H54 (cell line): ENCODE results near the gene MT1A.
"Not testable (repeated sequence)": the region's sequence is repeated elsewhere in the genome, so short reads cannot be mapped to it uniquely, and the experiment has no call there.

Experiments used
- DNase-seq: peaks from one replicate; pipeline ENCODE4 v3.0.0; 2011; ENCODE audit warnings: low spot score, mixed read lengths; ENCODE audit not compliant: insufficient read length
- FAIRE-seq: peaks from 3 replicates; lab custom pipeline; 2011; peaks lifted over from hg19 to GRCh38; lab: Jason Lieb, UNC
- POLR2A ChIP-seq: IDR thresholded peaks from 2 replicates; pipeline ENCODE4 v1.6.1; 2011; ENCODE audit warnings: low read depth, mild to moderate bottlenecking, low read length

MT1A gene

DNA sequence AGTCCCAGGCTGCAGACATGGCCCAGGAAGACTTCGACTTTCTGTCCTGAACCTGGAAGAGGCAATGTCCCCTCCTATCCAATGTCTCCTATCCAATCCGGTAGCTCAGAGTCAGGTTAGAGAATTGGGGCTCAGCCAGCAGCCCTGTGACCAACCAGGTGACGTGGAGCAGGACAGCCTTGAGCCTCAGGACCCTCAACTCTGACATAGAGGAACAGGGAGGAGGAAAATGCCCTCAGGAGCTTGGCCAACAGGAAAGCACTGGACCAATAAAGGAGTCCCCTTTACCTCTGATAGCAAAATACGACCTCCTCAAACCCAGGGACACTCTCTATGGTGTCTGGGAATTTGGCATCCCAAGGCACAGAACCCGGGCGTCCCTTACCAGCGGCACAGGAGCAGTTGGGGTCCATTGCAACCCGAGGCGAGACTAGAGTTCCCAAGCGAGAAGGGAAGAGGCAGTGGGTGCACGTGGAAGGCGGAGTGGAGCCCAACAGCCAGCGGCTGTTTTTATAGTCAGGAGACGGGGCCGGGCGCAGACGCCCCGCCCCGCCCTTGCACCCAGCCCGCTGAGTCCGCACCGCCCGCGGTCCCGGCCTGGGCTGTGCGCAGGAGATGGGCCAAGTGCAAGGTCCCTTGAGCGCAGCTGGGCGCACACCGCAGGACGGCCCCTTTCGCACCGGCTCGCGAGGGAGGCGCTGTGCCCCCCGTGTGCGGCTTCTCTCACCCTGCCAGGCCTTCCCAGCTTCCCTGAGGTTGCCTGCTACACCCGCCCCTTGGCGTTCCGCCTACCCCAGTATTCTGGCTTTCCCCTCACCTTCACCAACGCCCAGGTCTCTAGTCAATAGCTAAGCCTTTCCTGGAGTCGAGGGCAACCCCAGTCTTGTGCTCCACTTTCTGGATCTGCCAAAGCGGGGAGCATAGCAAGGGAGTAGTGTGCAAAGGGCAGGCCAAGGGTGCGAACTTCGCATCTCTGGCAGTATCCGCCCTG lies 29.4 kb downstream of the MT1A start, which contains the start of gene MT1G:
TSS of gene MT1G (minus strand) at position 485 of the 991 bp plus-strand sequence. CDS start at position 413, 72 bp downstream.
- FAIRE-seq (no peak), DNase-seq (no peak)
- no peak for TF ChIP-seq POLR2A

DNA sequence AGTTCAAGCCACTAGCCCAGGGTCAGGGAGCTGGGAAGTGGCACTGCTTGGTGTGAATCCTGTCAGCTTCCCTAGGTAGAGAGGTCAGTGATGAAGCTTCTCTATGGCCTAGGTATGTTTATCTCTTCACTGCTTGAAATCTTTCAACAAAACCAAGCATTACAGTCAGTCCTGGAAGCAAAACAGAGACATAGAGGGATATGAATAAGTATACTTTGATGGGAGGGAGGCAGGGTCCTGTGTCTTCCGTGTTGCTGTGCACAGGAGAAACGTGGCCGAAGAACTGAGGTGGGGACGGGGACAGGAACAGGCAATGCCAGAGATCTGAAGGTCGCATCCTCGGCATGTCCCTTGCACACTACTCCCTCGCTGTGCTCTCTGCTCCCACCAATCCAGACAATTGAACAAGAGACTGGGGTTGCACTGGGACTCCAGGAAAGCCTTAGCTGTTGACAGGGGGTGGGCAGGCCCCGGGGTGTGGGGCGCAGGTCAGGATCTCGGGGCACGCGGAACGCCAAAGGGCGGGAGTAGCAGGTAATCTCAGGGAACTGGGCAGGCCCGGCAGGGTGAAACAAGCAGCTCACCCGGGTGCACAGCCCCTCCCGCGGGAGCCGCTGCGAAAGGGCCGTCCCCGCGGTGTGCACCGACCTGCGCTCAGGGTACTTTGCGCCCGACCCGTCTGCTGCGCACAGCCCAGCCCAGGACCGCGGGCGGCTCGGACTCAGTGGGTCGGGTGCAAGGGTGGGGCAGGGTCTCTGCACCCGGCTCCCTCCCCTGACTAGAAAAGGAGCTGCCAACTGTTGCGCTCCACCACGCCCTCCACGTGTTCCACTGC lies 30.8 kb downstream of the MT1A start, which contains the start of gene MT1H:
TSS of gene MT1H (plus strand) at position 810 of the 835 bp plus-strand sequence. CDS start 71 bp downstream, outside the sequence.
- FAIRE-seq (no peak), DNase-seq (no peak)
- TF ChIP-seq POLR2A: no peak

DNA sequence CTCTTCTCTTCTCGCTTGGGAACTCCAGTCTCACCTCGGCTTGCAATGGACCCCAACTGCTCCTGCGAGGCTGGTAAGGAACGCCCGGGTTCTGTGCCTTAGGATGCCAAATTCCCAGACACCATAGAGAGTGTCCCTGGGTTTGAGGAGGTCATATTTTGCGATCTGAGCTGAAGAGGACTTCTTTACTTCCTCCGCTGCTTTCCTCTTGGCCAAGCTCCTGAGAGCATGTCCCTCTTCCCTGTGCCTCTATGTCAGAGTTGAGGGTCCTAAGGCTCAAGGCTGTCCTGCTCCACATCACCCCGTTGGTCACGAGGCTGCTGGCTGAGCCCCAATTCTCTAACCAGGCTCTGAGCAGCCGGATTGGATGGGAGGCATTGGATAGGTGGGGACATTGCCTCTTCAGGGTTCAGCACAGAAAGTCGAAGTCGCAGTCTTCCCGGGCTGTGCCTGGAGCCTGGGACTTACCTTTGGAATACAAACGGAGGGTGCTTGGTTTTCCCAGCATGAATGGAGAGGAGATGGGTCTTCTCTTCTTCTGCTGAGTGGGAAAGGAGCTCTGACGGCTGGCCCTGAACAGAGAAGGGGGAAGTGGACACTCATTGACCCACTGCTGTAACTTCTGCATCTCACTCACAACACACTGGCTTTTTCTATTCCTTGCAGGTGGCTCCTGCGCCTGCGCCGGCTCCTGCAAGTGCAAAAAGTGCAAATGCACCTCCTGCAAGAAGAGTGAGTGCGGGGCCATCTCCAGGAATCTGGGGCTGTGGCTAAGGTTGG lies 31.6 kb downstream of the MT1A start:
- no peak for TF ChIP-seq POLR2A
- FAIRE-seq (no peak), DNase-seq (no peak)

DNA sequence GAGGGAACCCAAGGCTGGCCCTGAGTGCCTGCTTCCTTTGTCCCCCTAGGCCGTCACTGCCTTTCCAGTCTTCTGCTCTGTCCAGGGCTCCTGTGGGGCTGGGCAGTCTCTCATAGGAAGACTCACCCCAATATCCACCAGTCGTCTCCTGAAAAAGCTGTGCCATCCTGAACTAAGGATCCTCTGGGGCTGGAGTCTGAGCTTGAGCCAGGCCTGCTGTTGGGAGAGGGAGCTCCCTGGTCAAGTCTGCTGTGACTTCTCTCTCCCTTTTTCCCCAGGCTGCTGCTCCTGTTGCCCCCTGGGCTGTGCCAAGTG lies 32.1 kb downstream of the MT1A start:
- FAIRE-seq (no peak), DNase-seq (no peak)
- TF ChIP-seq POLR2A: no peak

DNA sequence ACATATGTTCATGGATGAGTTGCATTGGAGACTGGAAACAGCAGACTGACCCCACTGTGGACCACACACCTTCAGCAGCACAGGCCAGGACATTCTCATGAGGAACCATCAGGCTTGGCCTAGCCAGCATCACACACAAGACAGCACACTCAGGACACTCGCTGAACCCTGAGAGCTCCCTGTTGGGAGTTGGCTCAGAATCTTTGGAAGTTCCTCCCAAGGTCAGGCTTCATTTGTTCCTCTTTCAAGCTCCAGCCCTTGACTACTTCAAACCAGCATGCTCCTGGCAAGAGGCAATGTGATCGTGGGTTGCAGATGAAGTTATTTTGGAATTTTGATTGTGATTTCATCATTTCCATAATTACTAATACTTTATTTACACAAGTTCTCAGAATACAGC lies 33.2 kb downstream of the MT1A start:
- FAIRE-seq, DNase-seq: not testable (repeated sequence)

DNA sequence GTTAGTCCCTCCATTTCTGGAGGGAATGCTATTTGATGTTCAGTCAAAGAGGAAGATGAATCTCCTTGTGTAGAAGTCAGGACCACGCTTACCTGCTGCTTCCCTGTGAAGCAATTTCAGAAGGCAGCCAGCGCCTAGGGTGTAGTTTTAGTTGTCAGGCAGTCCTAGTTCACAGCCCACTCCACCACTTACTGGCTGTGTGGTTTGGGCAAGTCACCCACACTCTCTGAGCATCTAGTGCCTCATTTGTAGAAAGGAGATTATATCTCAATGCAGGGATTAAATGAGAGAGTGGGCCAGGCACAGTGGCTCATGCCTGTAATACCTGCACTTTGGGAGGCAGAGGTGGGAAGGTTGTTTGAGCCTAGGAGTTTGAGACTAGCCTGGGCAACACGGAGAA lies 33.7 kb downstream of the MT1A start:
- not testable (repeated sequence) for DNase-seq, FAIRE-seq

DNA sequence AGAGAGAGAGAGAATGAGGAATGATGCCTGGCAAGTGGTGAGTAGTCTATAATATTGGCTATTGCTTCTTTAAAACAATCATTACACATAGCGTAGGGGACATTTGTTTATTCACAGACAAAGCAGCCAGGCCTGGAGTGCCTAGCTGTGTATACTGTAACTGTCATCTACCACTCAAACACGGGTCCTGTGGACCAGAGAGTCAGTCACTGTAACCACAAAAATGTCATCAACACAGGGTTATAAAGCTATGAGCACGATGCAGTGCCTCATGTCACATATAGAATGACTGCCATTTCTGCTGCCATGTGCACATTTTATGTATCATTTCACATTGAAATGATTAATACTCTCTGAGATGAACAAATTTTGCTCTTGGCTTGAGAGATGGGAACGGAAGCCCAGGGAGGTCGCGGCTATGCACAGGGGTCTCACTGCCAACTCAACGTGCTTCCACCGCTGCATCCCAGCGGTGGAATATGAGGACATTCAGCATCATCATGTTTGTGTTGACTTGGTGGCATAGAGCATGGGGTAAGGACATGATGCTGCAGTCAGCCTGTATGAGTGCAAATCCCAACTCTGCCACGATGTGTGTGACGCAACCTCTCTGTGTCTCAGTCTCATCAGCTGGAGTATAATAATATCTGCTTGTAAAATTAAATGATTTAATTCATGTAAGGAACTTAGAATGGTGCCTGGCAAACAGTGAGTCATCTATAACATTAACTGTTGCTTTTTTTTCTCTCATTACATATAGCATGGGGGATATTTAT lies 34.5 kb downstream of the MT1A start:
- DNase-seq (no peak), FAIRE-seq (no peak)
- no peak for TF ChIP-seq POLR2A

DNA sequence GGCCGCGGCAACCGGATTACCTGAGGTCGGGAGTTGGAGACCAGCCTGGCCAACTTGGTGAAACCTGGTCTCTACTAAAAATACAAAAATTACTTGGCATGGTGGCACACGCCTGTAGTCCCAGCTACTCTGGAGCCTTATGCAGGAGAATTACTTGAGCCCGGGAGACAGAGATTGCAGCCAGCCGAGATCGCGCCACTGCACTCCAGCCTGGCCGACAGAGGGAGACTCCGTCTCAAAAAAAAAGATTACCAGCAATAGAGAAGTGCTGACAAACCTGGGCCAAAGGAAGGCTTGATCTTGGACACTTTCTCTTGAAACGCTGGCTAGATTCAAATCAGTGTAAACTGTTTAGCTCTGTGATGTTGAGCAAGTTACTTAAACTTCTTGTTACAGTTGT lies 35.5 kb downstream of the MT1A start:
- DNase-seq (no peak), FAIRE-seq (no peak)
- no peak for TF ChIP-seq POLR2A

DNA sequence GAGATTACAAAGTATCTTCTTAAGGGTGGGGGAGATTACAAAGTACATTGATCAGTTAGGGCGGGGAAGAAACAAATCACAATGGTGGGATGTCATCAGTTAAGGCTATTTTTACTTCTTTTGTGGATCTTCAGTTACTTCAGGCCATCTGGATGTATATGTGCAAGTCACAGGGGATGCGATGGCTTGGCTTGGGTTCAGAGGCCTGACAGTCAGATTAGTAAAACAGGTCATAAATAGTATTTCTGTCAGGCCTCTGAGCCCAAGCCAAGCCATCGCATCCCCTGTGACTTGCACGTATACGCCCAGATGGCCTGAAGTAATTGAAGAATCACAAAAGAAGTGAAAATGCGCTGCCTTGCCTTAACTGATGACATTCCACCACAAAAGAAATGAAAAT lies 36.1 kb downstream of the MT1A start:
- DNase-seq, FAIRE-seq: not testable (repeated sequence)

DNA sequence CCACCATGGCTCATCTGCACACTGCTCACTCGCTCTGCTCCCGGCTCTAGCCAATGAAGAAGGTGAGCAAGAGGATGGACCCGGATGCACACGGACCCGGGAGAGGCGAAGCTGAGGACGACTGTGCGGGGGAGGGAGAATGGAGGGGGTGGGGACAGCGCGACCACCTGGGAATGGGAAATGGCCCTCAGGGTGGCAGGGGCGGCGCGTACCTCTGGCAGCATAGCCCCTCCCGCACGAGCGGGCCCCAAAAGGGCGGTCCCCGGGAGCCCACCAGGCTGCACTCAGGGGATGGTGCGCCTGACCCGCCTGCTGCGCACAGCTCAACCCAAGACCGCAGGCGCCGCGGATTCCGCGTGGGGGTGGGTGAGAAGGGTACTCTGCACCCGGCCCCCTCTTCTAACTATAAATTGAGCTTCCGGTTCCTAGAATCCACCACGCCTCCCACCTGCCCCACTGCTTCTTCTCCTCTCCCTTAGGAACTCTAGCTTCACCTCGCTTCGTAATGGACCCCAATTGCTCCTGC lies 37.3 kb downstream of the MT1A start:
- TF ChIP-seq POLR2A: no peak
- no peak for DNase-seq
- no peak for FAIRE-seq

DNA sequence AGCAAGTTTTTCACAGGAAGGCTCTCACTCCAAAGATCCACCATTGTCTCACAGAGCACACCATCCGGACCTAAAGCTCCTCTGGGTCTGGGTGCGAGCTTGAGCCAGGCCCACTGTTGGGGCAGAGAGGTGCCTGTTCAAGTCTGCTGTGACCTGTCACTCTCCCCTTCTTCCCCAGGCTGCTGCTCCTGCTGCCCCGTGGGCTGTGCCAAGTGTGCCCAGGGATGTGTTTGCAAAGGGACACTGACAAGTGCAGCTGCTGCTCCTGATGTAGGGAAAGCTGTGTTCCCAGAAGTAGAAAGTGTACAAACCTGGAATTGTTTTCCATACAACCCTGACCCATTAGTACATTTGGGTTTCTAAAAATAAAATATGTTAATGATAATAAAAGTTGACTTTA lies 39.0 kb downstream of the MT1A start:
- TF ChIP-seq POLR2A: no peak
- no peak for FAIRE-seq

DNA sequence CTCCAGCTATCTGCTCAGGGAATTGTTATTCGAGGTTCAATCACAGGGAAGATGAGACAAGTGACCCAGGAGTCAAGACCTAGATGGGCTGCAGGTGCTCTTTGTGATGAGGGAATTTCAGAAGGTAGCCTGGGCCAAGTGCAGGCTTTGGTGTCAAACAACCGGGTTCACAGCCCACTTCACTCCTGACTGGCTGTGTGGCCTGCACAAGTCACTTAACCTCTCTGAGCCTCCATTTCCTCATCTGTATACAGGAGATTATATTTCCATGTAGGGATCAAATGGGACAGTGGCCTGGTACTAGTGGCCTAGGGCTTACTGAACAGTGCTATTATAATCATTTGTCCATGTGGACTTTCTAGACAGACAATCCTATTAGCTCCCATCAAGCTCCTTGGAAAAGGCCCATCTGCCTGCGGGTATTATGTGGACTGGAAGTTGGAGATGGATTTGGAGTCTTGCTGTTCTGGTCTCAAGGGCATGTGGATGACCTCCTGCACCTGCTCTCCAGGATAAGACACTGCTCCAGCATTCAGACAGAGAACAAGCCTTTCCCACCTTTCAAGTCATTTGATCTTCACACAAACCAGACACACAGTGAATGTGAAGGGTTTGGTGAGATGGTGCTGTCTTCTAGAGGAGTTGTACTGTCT lies 40.7 kb downstream of the MT1A start:
- no peak for DNase-seq
- no peak for FAIRE-seq
- no peak for TF ChIP-seq POLR2A

More for the DNA sequence above, 39.0 kb downstream of the MT1A start:
- no peak for DNase-seq
